Esophagus (tissue), 2 donors: ENCODE data around the gene HELZ2. TPM values are rescaled to one million over a fixed set of nuclear protein-coding genes. Genes with fewer than 3 reads are reported as not detected.

Source experiments
- H3K27ac ChIP-seq, 2 donors: one replicate each; pipeline ENCODE4 v1.5.1; 2013; ENCODE audit warnings: low read depth in 2 of 2, mild to moderate bottlenecking in 2 of 2, inconsistent platforms in 1 of 2, low read length in 1 of 2, moderate library complexity in 1 of 2
- H3K27me3 ChIP-seq, 2 donors: one replicate each; pipeline ENCODE4 v1.6.1; 2013; ENCODE audit warnings: low read length in 2 of 2, control low read depth in 1 of 2, mild to moderate bottlenecking in 1 of 2; ENCODE audit not compliant: insufficient read depth in 2 of 2, control insufficient read depth in 1 of 2
- H3K36me3 ChIP-seq, 2 donors: one replicate each; pipeline ENCODE4 v1.6.1; 2013; ENCODE audit warnings: low read length in 1 of 2; ENCODE audit not compliant: control insufficient read depth in 2 of 2, insufficient read depth in 2 of 2
- H3K4me1 ChIP-seq, 2 donors: one replicate each; pipeline ENCODE4 v1.6.1; 2013; ENCODE audit warnings: low read length in 1 of 2; ENCODE audit not compliant: control insufficient read depth in 2 of 2, insufficient read depth in 2 of 2
- H3K4me3 ChIP-seq, 2 donors: one replicate each; pipeline ENCODE4 v1.5.1; 2013; ENCODE audit warnings: low read length in 2 of 2, mild to moderate bottlenecking in 2 of 2, low read depth in 1 of 2, moderate library complexity in 1 of 2
- H3K9me3 ChIP-seq, 2 donors: one replicate each; pipeline ENCODE4 v1.6.1; 2013; ENCODE audit warnings: mild to moderate bottlenecking in 2 of 2, low read depth in 1 of 2, low read length in 1 of 2, moderate library complexity in 1 of 2; ENCODE audit not compliant: control insufficient read depth in 2 of 2, insufficient read depth in 1 of 2
- WGBS, 2 donors: extraction: QIAGEN DNeasy Blood & Tissue Kit; methylation state at CpG; one replicate each; pipeline ENCODE4 v1.1.7; 2013; 5-methylcytosine and 5-hydroxymethylcytosine counted together
- polyA plus RNA-seq, 2 donors: library from polyadenylated mRNA; stranded (reverse); fragments of 200-250 nt; gene quantifications; one replicate each; pipeline ENCODE4 v1.2.3, GENCODE V29; 2013
- donor health status: healthy with polysubstance abuse.
- donor health status: Bipolar disorder and iron deficiency.

HELZ2 gene
- polyA plus RNA-seq, 2 donors, result 7.2 to 8.3 TPM

DNA sequence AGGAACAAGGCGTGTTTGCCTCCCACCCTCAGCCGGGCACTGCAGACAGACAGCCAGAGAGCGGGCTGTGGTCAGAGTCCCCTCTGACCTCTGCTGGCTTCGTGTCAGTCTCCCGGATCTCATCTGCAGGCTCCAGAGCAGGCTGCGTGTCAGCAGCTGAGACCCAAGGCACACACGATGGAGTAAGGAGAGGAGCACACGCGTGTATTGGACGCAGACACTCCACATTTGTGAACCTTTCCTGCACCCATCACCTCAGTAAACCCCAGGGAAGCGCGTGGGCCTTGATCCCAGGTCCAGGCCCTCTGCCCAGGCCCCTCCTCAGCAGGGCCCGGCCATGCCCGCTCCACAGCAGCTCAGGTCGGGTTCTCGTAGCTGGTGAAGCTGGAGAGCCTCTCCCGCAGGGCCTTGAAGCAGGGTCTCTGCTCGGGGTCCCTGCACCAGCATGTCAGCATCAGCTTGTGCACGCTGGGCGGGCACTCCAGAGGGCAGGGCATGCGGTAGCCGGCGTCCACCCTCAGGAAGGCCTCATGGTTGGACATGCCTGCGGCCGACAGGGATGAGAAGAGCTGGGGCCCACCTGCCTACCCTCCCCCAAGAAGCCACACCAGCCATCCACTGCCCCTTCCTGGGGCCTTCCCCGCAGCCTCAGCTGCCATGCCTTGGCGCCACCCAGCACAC lies 44.7 kb downstream of the HELZ2 start:
- peaks cover 0 to 22% of the 10 kb centered on the region in 2 donors for H3K4me1 ChIP-seq
- 79 to 81% methylated on average over 27 of the region's 27 CpGs for WGBS, 2 donors

DNA sequence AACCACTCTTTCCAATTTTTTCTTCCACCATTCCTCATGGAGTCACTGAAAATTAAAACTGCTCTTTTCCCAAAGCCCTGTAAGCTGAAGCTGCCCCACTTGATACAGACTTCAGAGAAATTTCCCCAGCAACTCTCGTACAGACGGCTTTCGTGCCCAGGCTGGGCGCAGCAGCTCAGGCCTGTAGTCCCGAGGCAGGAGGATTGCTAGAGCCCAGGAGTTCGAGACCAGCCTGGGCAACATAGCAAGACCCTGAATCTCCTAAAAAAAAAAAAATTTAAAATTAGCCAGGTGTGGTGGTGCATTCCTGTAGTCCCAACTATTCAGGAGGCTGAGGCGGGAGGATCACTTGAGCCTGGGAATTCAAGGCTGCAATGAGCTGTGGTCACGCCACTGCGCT lies 46.9 kb downstream of the HELZ2 start:
- 81 to 84% methylated on average over 9 of the region's 9 CpGs for whole genome bisulfite sequencing, 2 donors
- H3K36me3 ChIP-seq, result peaks cover 0 to 32% of the 10 kb centered on the region in 2 donors
- H3K9me3 ChIP-seq, result peaks cover 0 to 8% of the 10 kb centered on the region in 2 donors
- H3K27me3 ChIP-seq, result no peaks in the 10 kb centered on the region
- H3K27ac ChIP-seq, result no peak overlapping the region
- peaks cover 0 to 21% of the 10 kb centered on the region in 2 donors for H3K4me1 ChIP-seq
- H3K4me3 ChIP-seq, result no peak overlapping the region

More for the DNA sequence above, 44.7 kb downstream of the HELZ2 start:
- Histone ChIP-seq H3K4me3 (no peak overlapping the region), H3K27me3 (no peaks in the 10 kb centered on the region), H3K36me3 (peaks cover 0 to 21% of the 10 kb centered on the region in 2 donors), H3K27ac (peak overlapping the region in 1 of 2 donors; percentile 78), H3K9me3 (peaks cover 0 to 2% of the 10 kb centered on the region in 2 donors)

DNA sequence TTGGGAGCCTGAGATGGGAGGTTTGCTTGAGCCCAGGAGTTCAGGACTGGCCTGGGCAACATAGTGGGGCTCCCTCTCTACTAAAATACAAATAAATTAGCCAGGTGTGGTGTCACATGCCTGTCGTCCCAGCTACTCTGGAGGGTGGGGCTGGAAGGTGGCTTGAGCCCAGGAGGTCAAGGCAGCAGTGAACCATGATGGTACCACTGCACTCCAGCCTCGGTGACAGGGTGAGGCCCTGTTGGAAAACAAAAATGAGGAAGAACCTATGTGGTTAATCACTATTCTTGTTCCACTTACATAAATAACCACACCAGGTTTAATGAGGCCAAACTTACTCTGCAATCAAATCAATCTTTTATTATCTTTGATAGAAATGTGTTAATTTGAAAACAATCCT lies 48.1 kb downstream of the HELZ2 start:
- H3K27ac ChIP-seq, result peak overlapping the region in 1 of 2 donors; percentile 69
- no peaks in the 10 kb centered on the region for H3K27me3 ChIP-seq
- peaks cover 0 to 34% of the 10 kb centered on the region in 2 donors for H3K36me3 ChIP-seq
- H3K9me3 ChIP-seq, result peaks cover 0 to 6% of the 10 kb centered on the region in 2 donors
- no peak overlapping the region for H3K4me3 ChIP-seq
- WGBS, 2 donors, result 7 to 14% methylated on average over 2 of the region's 2 CpGs
- peaks cover 0 to 18% of the 10 kb centered on the region in 2 donors for H3K4me1 ChIP-seq

DNA sequence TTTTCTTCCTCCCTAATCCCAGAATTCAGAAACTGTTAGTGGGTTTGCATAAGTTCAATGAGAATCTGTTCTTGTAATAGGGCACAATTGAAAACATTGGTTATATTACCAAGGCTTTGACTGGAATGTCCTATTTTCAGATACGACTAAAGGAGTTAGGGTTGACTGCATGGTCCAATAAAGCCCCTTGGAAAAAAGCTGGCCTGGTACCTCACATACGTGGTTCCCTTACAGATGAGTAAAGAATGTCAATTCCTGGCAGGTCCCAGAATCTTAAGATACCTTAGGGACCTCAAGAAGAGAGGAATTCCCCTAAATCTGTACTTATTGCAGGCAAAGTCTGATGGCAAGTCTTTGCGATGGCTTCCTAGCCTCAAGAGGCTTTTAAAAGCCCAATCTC lies 48.9 kb downstream of the HELZ2 start:
- peak overlapping the region in 1 of 2 donors; percentile 79 for H3K27ac ChIP-seq
- 58 to 68% methylated on average over 3 of the region's 3 CpGs for WGBS, 2 donors
- H3K36me3 ChIP-seq, result peaks cover 0 to 30% of the 10 kb centered on the region in 2 donors
- H3K4me1 ChIP-seq, result peaks cover 0 to 18% of the 10 kb centered on the region in 2 donors
- peaks cover 0 to 6% of the 10 kb centered on the region in 2 donors for H3K9me3 ChIP-seq
- no peaks in the 10 kb centered on the region for H3K27me3 ChIP-seq
- H3K4me3 ChIP-seq, result no peak overlapping the region

Other genes starting within 250 kb of the HELZ2 start
- under 1 TPM in 1 of 2 donors, not detected in 1; 0.02 TPM for gene CHRNA4, start 212.9 kb downstream of the HELZ2 start, polyA plus RNA-seq
- gene KCNQ2, start 101.6 kb downstream of the HELZ2 start, polyA plus RNA-seq, result under 1 TPM; 0.01 to 0.06 TPM
- gene EEF1A2, start 75.2 kb downstream of the HELZ2 start, polyA plus RNA-seq, result 1 to 10 TPM in 1 of 2 donors, under 1 TPM in 1; 0.86 to 7.3 TPM
- gene PPDPF, start 53.5 kb downstream of the HELZ2 start, polyA plus RNA-seq, result 1,000 to 10,000 TPM in 1 of 2 donors, 100 to 1,000 TPM in 1; 615 to 1,105 TPM
- gene PTK6, start 36.9 kb downstream of the HELZ2 start, polyA plus RNA-seq, result 10 to 100 TPM; 80.1 to 81.6 TPM
- under 1 TPM in 1 of 2 donors, not detected in 1; 0.04 TPM for gene SRMS, start 26.5 kb downstream of the HELZ2 start, polyA plus RNA-seq
- gene FNDC11, start 20.1 kb downstream of the HELZ2 start, polyA plus RNA-seq, result under 1 TPM; 0.07 to 0.26 TPM
- gene GMEB2, start 52.9 kb upstream of the HELZ2 start, polyA plus RNA-seq, result 1 to 10 TPM; 7.6 to 8.8 TPM
- gene STMN3, start 79.2 kb upstream of the HELZ2 start, polyA plus RNA-seq, result 1 to 10 TPM; 3.7 to 6.1 TPM
- 10 to 100 TPM in 1 of 2 donors, 1 to 10 TPM in 1; 8.1 to 14.5 TPM for gene RTEL1, start 84.1 kb upstream of the HELZ2 start, polyA plus RNA-seq
- 10 to 100 TPM in 1 of 2 donors, 1 to 10 TPM in 1; 2.6 to 15.2 TPM for gene TNFRSF6B, start 122.4 kb upstream of the HELZ2 start, polyA plus RNA-seq
- 10 to 100 TPM; 33.9 to 35.4 TPM for gene ARFRP1, start 133.7 kb upstream of the HELZ2 start, polyA plus RNA-seq
- 10 to 100 TPM; 24.4 to 38.9 TPM for gene ZGPAT, start 133.8 kb upstream of the HELZ2 start, polyA plus RNA-seq
- 10 to 100 TPM; 12.6 to 24.5 TPM for gene LIME1, start 162.4 kb upstream of the HELZ2 start, polyA plus RNA-seq
- gene SLC2A4RG, start 165.5 kb upstream of the HELZ2 start, polyA plus RNA-seq, result 10 to 100 TPM; 43.8 to 77.5 TPM